Measurements from ENCODE around the gene UBE2M. TPM values are rescaled to one million over a fixed set of nuclear protein-coding genes. Genes with fewer than 3 reads are reported as not detected.
"Not testable (repeated sequence)": the region's sequence is repeated elsewhere in the genome, so short reads cannot be mapped to it uniquely, and the experiment has no call there.

UBE2M gene
- total RNA-seq, 1 experiment from 2014 or later: 84.1 TPM

- DNase-seq (ENCODE audit: low read depth): no peak
These were observed 45.2 kb downstream of the UBE2M start for GRCh38 chr19:58513213-58513693.

GRCh38 chr19:58511353-58512208 is 46.8 kb downstream of the UBE2M start, which contains the start of gene SLC27A5:
Gene SLC27A5 (minus strand): TSS chr19:58511992. CDS start chr19:58511955, 37 bp downstream.
- no peak for DNase-seq (ENCODE audit: low read depth)

GRCh38 chr19:58510084-58510862 is 48.1 kb downstream of the UBE2M start:
- no peak for DNase-seq (ENCODE audit: low read depth)

GRCh38 chr19:58509731-58510083 is 48.7 kb downstream of the UBE2M start:
- DNase-seq (ENCODE audit: low read depth): no peak

GRCh38 chr19:58507602-58508223 is 50.7 kb downstream of the UBE2M start:
- not testable (repeated sequence) for DNase-seq (ENCODE audit: low read depth)

Other genes starting within 250 kb of the UBE2M start
- gene ZSCAN22, start 231.6 kb downstream of the UBE2M start, total RNA-seq (2014; rRNA removed; shearing (Covaris generic)): 2.9 and 4.1 TPM in 2 replicates
- gene A1BG, start 205.1 kb downstream of the UBE2M start, total RNA-seq (2014; rRNA removed; shearing (Covaris generic)): 64.4 and 111 TPM in 2 replicates
- 0.12 and 0.29 TPM in 2 replicates for gene ZNF497, start 195.9 kb downstream of the UBE2M start, total RNA-seq (2014; rRNA removed; shearing (Covaris generic))
- 1.1 and 1.8 TPM in 2 replicates for gene ZNF837, start 177.6 kb downstream of the UBE2M start, total RNA-seq (2014; rRNA removed; shearing (Covaris generic))
- 2,560 and 2,715 TPM in 2 replicates for gene RPS5, start 171.3 kb downstream of the UBE2M start, total RNA-seq (2014; rRNA removed; shearing (Covaris generic))
- gene RNF225, start 163.0 kb downstream of the UBE2M start, total RNA-seq (2014; rRNA removed; shearing (Covaris generic)): not detected in 2 replicates
- gene ZNF584, start 150.0 kb downstream of the UBE2M start, total RNA-seq (2014; rRNA removed; shearing (Covaris generic)): 16.3 and 17.2 TPM in 2 replicates
- gene ZNF132, start 118.5 kb downstream of the UBE2M start, total RNA-seq (2014; rRNA removed; shearing (Covaris generic)): 4.6 and 4.8 TPM in 2 replicates
- gene ZNF324B, start 107.0 kb downstream of the UBE2M start, total RNA-seq (2014; rRNA removed; shearing (Covaris generic)): 4.1 and 9.3 TPM in 2 replicates
- gene ZNF324, start 91.5 kb downstream of the UBE2M start, total RNA-seq (2014; rRNA removed; shearing (Covaris generic)): 8.6 and 8.9 TPM in 2 replicates
- gene ZNF446, start 82.3 kb downstream of the UBE2M start, total RNA-seq (2014; rRNA removed; shearing (Covaris generic)): 6.5 and 9.5 TPM in 2 replicates
- 4.7 and 6.0 TPM in 2 replicates for gene SLC27A5, start 46.6 kb downstream of the UBE2M start, total RNA-seq (2014; rRNA removed; shearing (Covaris generic))
- 5.3 and 8.1 TPM in 2 replicates for gene ZBTB45, start 38.8 kb downstream of the UBE2M start, total RNA-seq (2014; rRNA removed; shearing (Covaris generic))
- 304 and 391 TPM in 2 replicates for gene TRIM28, start 14.5 kb downstream of the UBE2M start, total RNA-seq (2014; rRNA removed; shearing (Covaris generic))
- 171 and 176 TPM in 2 replicates for gene CHMP2A, start 3.5 kb downstream of the UBE2M start, total RNA-seq (2014; rRNA removed; shearing (Covaris generic))
- 6.5 and 10.2 TPM in 2 replicates for gene MZF1, start 14.7 kb upstream of the UBE2M start, total RNA-seq (2014; rRNA removed; shearing (Covaris generic))